NCI-H226 (cell line): ENCODE results near the gene CTRB2.
"Not testable (repeated sequence)": the region's sequence is repeated elsewhere in the genome, so short reads cannot be mapped to it uniquely, and the experiment has no call there.

Experiments used
- DNase-seq: peaks from one replicate; pipeline ENCODE4 v3.0.0-alpha.2; 2015

Gene CTRB2

GRCh38 chr16:75241955-75242354, 35.0 kb upstream of the CTRB2 start:
- no peak for DNase-seq

- no peak for DNase-seq
Measured at GRCh38 chr16:75241412-75241811, 34.5 kb upstream of the CTRB2 start.

- DNase-seq, result not testable (repeated sequence)
Measured at GRCh38 chr16:75240633-75241032, 33.7 kb upstream of the CTRB2 start.

- no peak for DNase-seq
Measured at GRCh38 chr16:75239542-75240122, 32.7 kb upstream of the CTRB2 start.

GRCh38 chr16:75238853-75239541, 32.0 kb upstream of the CTRB2 start:
- DNase-seq, result no peak

- no peak for DNase-seq
Measured at GRCh38 chr16:75238132-75238852, 31.3 kb upstream of the CTRB2 start.

GRCh38 chr16:75237398-75238131, 30.6 kb upstream of the CTRB2 start:
- no peak for DNase-seq

GRCh38 chr16:75236736-75237397, 29.9 kb upstream of the CTRB2 start:
- no peak for DNase-seq

- DNase-seq, result no peak
Measured at GRCh38 chr16:75236232-75236631, 29.3 kb upstream of the CTRB2 start.

GRCh38 chr16:75235721-75236193, 28.8 kb upstream of the CTRB2 start:
- no peak for DNase-seq

- no peak for DNase-seq
Measured at GRCh38 chr16:75234856-75235696, 28.1 kb upstream of the CTRB2 start.

- DNase-seq, result no peak
Measured at GRCh38 chr16:75233611-75233938, 26.6 kb upstream of the CTRB2 start.

- DNase-seq, result no peak
Measured at GRCh38 chr16:75231570-75231969, 24.6 kb upstream of the CTRB2 start.

- DNase-seq, result no peak
Measured at GRCh38 chr16:75230471-75231110, 23.6 kb upstream of the CTRB2 start.

GRCh38 chr16:75229172-75230031, 22.4 kb upstream of the CTRB2 start:
- DNase-seq, result no peak

- DNase-seq, result no peak
Measured at GRCh38 chr16:75228143-75228976, 21.4 kb upstream of the CTRB2 start.

GRCh38 chr16:75227361-75228142, 20.6 kb upstream of the CTRB2 start:
- no peak for DNase-seq

- no peak for DNase-seq
Measured at GRCh38 chr16:75226550-75227360, 19.8 kb upstream of the CTRB2 start.
